ENCODE measurements around the gene BTBD3. TPM values are rescaled to one million over a fixed set of nuclear protein-coding genes. Genes with fewer than 3 reads are reported as not detected.

The BTBD3 gene
- total RNA-seq, 1 donor from 2014 or later: 9.2 TPM

GRCh38 chr20:11966186-11966585 is 48.5 kb downstream of the BTBD3 start:
- intact Hi-C loops (cut with micrococcal nuclease): no loop called here

GRCh38 chr20:11970243-11970836 is 52.6 kb downstream of the BTBD3 start:
- intact Hi-C loops (cut with micrococcal nuclease): no loop called here

- intact Hi-C loops (cut with micrococcal nuclease): no loop called here
Measured at GRCh38 chr20:11972478-11972877, 54.8 kb downstream of the BTBD3 start.

All from T-helper 1 cell treated with Interleukin-12 subunit alpha and Interleukin-12 subunit beta and Interleukin-4 antibody, amounts not matched to agents 30 ng/mL and 1 ng/mL, for 36 hours (primary cell).